ES-I3 (cell line): ENCODE results near the gene GRB7.

Experiments
- H3K36me3 ChIP-seq: 2 replicates; pipeline ENCODE4 v1.6.1; 2013; ENCODE audit warnings: mild to moderate bottlenecking, low read length, control low read depth, moderate library complexity; ENCODE audit not compliant: insufficient read depth
- H3K4me1 ChIP-seq: 2 replicates; pipeline ENCODE4 v1.6.1; 2013; ENCODE audit warnings: mild to moderate bottlenecking, control low read depth, low read length; ENCODE audit not compliant: insufficient read depth
- H3K9ac ChIP-seq: 2 replicates; pipeline ENCODE4 v1.6.1; 2013; ENCODE audit warnings: low read depth, mild to moderate bottlenecking, low read length, moderate library complexity
- H3K9me3 ChIP-seq: 2 replicates; pipeline ENCODE4 v1.6.1; 2013; ENCODE audit warnings: mild to moderate bottlenecking, low read length, moderate library complexity; ENCODE audit not compliant: control insufficient read depth, insufficient read depth

The GRB7 gene

DNA sequence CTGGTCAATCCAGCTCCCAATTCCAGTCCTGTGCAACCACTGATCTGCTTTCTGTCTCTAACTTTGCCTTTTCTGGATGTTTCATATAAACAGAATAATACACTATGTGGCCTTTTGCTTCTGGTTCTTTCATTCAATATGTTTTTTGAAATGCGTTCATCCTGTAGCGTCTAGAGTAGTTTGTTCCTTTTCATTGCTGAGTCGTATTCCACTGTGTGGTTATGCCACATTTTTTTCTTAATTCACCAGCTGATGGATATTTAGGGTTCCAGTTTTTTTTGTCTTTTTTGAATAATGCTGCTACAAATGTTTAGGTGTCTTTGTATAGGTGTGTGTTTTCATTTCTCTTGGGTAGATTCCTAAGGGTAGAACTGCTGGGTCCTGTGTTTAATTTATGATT is 5.2 kb upstream of the GRB7 start:
- no peaks in the 10 kb centered on the region for H3K36me3 ChIP-seq
- H3K4me1 ChIP-seq, result no peaks in the 10 kb centered on the region; the same call in 1 of the 2 replicates
- H3K9me3 ChIP-seq, result no peaks in the 10 kb centered on the region
- H3K9ac ChIP-seq, result no peak overlapping the region

DNA sequence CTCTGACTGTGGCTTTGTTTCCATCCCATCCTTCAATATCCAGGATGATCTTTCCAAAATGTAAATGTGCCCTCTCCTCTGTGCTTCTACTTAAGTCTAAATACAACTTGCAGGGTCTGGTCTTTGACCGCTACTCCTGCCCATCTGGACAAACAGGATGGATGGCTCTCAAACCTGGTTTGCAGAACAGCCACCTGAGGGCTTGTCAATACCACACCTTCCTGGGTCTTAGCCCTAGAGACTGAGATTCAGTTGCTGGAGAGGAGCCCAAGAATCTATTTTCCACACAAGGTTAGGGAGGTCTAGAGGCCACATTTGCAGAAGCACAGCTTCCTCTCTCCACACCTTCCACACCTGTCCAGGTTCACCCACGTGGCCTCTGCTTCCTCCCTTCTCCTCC is 1.9 kb upstream of the GRB7 start:
- H3K4me1 ChIP-seq, result peaks cover 2% of the 10 kb centered on the region; the same call in 1 of the 2 replicates
- H3K9me3 ChIP-seq, result no peaks in the 10 kb centered on the region
- no peaks in the 10 kb centered on the region for H3K36me3 ChIP-seq
- no peak overlapping the region for H3K9ac ChIP-seq

DNA sequence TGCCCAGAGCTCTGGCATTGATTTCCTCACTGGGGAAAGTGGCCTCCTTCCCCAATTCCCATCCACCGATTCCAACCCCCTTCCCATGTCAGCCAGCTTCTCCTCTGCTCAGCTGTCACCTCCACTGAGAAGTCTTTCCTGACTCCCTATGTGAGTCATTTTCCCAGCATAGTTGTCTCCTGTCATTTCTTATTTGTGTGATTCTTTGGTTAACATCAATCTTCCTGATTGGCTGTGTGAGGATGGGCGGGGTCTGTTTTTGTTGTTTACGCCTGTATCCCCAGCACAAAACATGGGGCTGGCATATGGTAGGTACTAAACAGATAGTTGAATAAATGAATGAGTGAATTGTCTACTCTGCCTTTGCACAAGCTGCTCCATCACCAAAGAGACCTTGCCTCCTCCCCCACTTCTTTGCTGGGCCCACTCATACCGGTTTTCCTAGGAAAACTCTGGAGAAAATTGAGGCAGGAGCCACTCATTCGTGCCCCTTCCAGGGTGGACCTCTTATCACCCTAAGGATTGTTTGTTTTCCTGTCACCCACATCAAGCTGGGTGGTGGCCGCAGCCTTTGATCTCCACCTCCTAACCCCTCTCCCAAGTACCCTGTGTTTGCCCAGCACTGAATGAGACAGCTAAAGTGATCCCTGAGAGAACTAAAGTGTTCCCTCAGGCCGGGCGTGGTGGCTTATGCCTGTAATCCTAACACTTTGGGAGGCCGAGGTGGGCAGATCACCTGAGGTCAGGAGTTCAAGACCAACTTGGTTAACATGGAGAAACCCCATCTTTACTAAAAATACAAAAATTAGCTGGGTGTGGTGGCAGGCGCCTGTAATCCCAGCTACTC is 1.2 kb upstream of the GRB7 start:
- H3K9me3 ChIP-seq, result no peaks in the 10 kb centered on the region
- H3K36me3 ChIP-seq, result no peaks in the 10 kb centered on the region
- no peak overlapping the region for H3K9ac ChIP-seq
- peaks cover 9% of the 10 kb centered on the region; the same call in 1 of the 2 replicates for H3K4me1 ChIP-seq

GRCh38 chr17:39737206-39737759 is 455 bp upstream of the GRB7 start:
- no peaks in the 10 kb centered on the region for H3K36me3 ChIP-seq
- peaks cover 15% of the 10 kb centered on the region; the same call in 1 of the 2 replicates for H3K4me1 ChIP-seq
- no peaks in the 10 kb centered on the region for H3K9me3 ChIP-seq
- peak overlapping the region; percentile 98; the same call in 1 of the 2 replicates for H3K9ac ChIP-seq

GRCh38 chr17:39738568-39738901 is 797 bp downstream of the GRB7 start:
- Histone ChIP-seq H3K9me3 (no peaks in the 10 kb centered on the region), H3K36me3 (peaks cover 4% of the 10 kb centered on the region; the same call in 1 of the 2 replicates), H3K9ac (peak overlapping the region; percentile 98), H3K4me1 (peaks cover 15% of the 10 kb centered on the region; the same call in 1 of the 2 replicates)

DNA sequence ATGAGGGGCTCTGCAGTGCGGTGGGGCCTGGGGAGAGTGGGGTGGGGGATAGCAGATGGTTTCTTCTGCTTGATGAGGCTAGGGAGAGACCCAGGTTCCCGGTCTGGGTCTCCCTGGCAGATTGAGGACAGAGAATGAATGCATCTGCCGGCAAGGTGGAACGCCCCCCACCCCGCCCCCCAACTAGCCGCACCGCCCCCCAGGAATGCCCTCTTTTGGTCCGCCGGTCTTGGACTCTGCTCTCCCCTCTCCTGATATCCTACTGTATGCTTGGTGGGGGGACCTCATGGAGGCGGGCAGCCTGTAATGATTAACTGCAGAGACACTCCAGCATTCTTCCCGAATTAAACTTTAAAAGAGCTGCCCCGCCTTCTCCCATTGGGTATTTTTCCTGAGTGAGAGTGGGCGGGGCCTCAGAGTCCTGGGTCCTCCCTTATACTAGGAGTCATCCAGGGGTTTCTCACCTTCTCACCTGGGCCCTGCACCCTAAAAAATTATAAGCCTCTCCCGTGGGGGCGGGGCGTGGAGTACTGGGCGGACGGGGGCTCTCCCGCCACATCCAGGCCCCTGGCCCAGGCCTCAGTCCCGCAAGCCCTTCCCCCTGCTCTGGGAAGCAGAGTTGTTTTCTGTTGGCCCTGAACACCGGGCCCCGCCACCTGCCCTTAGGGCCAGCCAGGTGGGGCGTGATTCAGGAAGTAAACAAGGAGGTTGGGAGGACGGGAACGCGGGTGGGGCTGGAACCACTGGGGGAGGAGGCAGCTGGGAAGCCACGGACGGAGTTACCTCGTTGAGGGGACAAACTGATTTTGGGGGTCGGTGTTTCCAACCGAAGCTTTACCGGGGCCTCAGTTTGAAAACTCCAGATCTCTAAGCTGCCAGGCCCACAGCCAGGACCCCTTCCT is 1.5 kb downstream of the GRB7 start:
- peaks cover 4% of the 10 kb centered on the region for H3K36me3 ChIP-seq
- H3K9me3 ChIP-seq, result no peaks in the 10 kb centered on the region
- peaks cover 15% of the 10 kb centered on the region; the same call in 1 of the 2 replicates for H3K4me1 ChIP-seq
- H3K9ac ChIP-seq, result peak overlapping the region; percentile 98

DNA sequence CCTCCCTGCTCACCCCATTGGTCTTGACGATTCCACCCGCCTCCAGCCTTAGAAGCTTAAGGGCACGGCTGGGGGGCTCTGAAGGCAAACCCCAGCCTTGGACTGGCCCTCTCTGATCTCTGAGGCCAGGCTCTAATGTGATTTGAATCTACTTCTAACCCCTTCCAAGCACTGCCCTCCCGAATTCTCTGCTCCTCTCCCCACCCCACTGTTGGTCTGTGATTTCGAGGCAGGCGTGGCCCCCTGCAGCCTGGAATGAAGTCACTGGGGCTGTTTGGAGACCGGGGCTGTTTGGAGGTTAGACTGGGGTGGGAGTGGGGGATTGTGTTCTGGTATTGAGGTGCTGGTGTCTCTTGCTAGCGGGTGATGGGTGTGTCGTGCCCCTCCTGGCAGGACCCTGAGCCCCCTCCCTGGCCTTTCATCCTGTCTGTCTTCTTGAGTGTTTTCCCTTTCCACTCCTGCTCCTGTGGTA is 2.2 kb downstream of the GRB7 start:
- H3K9me3 ChIP-seq, result no peaks in the 10 kb centered on the region
- H3K9ac ChIP-seq, result peak overlapping the region; percentile 75
- H3K36me3 ChIP-seq, result peaks cover 11% of the 10 kb centered on the region
- peaks cover 15% of the 10 kb centered on the region; the same call in 1 of the 2 replicates for H3K4me1 ChIP-seq

- Histone ChIP-seq H3K9ac (peak overlapping the region; percentile 75), H3K36me3 (peaks cover 13% of the 10 kb centered on the region), H3K4me1 (peaks cover 15% of the 10 kb centered on the region; the same call in 1 of the 2 replicates), H3K9me3 (no peaks in the 10 kb centered on the region)
Measured at GRCh38 chr17:39740357-39741111, 2.8 kb downstream of the GRB7 start.

DNA sequence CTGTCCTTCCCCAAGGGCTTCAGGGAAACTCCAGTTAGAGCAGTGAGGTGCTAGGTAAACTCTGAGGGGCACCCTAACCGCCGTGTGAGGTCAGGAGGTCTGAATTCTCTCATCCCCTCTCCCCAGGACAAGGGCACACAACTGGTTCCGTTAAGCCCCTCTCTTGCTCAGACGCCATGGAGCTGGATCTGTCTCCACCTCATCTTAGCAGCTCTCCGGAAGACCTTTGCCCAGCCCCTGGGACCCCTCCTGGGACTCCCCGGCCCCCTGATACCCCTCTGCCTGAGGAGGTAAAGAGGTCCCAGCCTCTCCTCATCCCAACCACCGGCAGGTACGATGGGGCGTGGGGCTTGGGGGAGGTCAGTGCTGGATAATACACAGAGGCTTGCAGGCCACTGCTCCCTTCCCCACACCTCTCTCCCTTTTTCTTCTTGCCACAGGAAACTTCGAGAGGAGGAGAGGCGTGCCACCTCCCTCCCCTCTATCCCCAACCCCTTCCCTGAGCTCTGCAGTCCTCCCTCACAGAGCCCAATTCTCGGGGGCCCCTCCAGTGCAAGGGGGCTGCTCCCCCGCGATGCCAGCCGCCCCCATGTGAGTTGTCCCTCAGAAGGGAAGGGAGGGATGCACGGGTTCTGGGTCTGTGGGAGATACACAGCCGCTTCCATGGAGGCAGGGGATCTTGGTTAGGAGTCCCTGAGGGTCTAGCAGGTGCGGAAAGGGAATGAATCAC is 4.6 kb downstream of the GRB7 start:
- Histone ChIP-seq H3K9me3 (no peaks in the 10 kb centered on the region), H3K9ac (no peak overlapping the region), H3K4me1 (peaks cover 15% of the 10 kb centered on the region; the same call in 1 of the 2 replicates), H3K36me3 (peaks cover 13% of the 10 kb centered on the region)

DNA sequence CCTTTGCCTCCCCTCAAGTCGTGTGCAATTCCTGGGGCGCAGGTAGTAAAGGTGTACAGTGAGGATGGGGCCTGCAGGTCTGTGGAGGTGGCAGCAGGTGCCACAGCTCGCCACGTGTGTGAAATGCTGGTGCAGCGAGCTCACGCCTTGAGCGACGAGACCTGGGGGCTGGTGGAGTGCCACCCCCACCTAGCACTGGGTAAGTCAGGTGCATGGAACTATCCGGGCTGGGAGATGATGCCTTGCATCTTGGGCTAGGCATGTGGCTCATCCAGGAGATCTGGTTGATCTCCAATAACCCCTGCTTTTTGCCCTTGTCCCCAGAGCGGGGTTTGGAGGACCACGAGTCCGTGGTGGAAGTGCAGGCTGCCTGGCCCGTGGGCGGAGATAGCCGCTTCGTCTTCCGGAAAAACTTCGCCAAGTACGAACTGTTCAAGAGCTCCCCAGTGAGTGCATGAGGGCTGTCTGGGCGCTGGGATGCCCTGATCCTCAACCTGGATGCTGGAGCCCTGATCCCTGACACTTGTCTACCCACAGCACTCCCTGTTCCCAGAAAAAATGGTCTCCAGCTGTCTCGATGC is 5.2 kb downstream of the GRB7 start:
- no peak overlapping the region for H3K9ac ChIP-seq
- peaks cover 15% of the 10 kb centered on the region; the same call in 1 of the 2 replicates for H3K4me1 ChIP-seq
- peaks cover 13% of the 10 kb centered on the region for H3K36me3 ChIP-seq
- no peaks in the 10 kb centered on the region for H3K9me3 ChIP-seq

DNA sequence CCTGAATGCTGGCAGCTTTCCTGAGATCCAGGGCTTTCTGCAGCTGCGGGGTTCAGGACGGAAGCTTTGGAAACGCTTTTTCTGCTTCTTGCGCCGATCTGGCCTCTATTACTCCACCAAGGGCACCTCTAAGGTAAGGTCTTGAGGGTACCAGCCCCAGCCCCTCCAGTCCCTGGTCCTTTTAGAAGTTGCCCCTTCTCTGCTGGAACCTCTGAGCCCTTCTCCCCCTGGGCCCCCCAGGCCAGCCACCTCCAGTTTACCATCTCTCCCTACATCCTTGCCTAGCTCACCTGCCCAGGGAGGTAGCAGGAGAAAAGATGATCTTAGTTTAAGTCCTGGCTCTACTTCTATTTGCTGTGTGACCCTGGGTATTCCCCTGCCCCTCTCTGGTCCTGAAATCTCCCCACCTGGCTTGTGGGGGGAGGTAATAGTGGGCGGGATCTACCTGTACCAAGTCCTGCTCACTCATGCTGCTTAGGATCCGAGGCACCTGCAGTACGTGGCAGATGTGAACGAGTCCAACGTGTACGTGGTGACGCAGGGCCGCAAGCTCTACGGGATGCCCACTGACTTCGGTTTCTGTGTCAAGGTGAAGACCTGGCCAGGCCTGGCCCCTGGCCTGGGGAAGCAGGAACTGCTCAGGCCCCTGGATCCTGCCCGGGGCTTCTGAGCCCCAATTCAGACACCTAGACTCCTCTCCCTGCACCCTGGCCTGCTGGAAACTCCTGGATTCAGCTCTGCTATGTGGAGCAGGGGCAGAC is 6.5 kb downstream of the GRB7 start:
- Histone ChIP-seq H3K4me1 (peaks cover 15% of the 10 kb centered on the region; the same call in 1 of the 2 replicates), H3K36me3 (peaks cover 13% of the 10 kb centered on the region), H3K9me3 (no peaks in the 10 kb centered on the region), H3K9ac (no peak overlapping the region)

DNA sequence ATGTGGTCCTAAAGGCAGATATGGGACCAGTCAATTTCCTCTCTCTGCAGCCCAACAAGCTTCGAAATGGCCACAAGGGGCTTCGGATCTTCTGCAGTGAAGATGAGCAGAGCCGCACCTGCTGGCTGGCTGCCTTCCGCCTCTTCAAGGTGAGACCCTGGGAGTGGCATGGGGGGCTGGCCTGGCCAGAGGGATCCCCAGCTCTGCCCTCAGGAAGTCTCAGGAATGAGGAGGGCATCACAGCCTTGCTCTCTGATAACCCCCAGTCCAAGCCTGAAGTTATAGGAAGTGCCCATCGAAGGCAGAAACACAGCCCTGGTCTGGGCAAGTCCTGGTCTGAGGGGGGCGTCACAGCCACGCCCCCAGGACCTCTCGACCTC is 7.1 kb downstream of the GRB7 start:
- peaks cover 13% of the 10 kb centered on the region for H3K36me3 ChIP-seq
- H3K9me3 ChIP-seq, result no peaks in the 10 kb centered on the region
- H3K9ac ChIP-seq, result no peak overlapping the region
- peaks cover 18% of the 10 kb centered on the region; the same call in 1 of the 2 replicates for H3K4me1 ChIP-seq
